ENCODE results near the gene RELN. TPM values are rescaled to one million over a fixed set of nuclear protein-coding genes. Genes with fewer than 3 reads are reported as not detected.

Gene RELN
- total RNA-seq, 1 experiment from 2014 or later: 0.20 TPM

DNA sequence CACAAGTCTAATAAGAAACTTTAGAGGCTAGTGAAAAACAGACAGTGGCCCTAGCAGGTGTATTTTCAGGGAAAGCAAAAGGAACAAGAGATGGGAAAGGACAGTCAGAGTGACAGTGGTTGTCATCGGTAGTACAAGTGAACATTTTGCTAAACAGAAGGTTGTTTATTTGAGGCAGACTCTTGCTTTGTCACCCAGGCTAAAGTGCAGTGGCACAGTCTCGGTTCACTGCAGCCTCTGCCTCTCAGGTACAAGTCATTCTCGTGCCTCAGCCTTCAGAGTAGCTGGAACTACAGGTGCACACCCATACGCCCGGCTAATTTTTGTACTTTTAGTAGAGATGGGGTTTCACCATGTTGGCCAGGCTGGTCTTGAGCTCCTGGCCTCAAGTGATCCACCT, 195.8 kb downstream of the RELN start (continued):
- TF ChIP-seq CREB1 (CRISPR knock-in tag; IDR thresholded peaks at IDR 0.05) (no peak), SP1 (CRISPR knock-in tag; conservative IDR thresholded peaks at IDR 0.05) (no peak)

DNA sequence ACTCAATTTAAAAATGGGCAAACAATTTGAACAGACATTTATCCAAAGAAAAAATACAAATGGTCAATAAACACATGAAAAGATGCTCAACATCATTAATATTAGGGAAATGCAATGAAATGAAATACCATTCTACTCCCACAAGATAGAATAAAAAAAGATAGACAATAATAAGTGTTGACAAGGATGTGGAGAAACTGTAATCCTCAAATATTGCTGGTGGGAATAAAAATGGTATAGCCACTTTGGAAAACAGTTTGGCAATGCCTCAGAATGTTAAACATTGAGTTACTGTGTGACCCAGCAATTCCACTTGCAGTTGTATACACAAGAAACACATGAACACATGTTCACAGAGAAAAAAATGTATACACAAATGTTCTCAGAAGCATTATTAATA, 197.6 kb downstream of the RELN start:
- H3K9me3 Mint-ChIP-seq: peaks cover 5% of the 10 kb centered on the region
- DNase-seq (ENCODE audit: low spot score) (no peak), ATAC-seq (no peak)
- peaks cover 8% of the 10 kb centered on the region for H3K4me1 Mint-ChIP-seq
- ChIA-PET CTCF (no interaction called here), POLR2A (no interaction called here)
- no peaks in the 10 kb centered on the region for H3K36me3 Mint-ChIP-seq
- H3K4me3 Mint-ChIP-seq: no peak overlapping the region
- H3K27me3 Mint-ChIP-seq (ENCODE audit: low read depth): peaks cover 23% of the 10 kb centered on the region
- H3K27ac Mint-ChIP-seq: no peak overlapping the region
- TF ChIP-seq, protein P1, sequence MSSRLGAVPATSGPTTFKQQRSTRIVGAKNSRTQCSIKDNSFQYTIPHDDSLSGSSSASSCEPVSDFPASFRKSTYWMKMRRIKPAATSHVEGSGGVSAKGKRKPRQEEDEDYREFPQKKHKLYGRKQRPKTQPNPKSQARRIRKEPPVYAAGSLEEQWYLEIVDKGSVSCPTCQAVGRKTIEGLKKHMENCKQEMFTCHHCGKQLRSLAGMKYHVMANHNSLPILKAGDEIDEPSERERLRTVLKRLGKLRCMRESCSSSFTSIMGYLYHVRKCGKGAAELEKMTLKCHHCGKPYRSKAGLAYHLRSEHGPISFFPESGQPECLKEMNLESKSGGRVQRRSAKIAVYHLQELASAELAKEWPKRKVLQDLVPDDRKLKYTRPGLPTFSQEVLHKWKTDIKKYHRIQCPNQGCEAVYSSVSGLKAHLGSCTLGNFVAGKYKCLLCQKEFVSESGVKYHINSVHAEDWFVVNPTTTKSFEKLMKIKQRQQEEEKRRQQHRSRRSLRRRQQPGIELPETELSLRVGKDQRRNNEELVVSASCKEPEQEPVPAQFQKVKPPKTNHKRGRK (CRISPR knock-in tag; IDR thresholded peaks at IDR 0.05; ENCODE audit: borderline replicate concordance): no peak
- TF ChIP-seq, protein P2, sequence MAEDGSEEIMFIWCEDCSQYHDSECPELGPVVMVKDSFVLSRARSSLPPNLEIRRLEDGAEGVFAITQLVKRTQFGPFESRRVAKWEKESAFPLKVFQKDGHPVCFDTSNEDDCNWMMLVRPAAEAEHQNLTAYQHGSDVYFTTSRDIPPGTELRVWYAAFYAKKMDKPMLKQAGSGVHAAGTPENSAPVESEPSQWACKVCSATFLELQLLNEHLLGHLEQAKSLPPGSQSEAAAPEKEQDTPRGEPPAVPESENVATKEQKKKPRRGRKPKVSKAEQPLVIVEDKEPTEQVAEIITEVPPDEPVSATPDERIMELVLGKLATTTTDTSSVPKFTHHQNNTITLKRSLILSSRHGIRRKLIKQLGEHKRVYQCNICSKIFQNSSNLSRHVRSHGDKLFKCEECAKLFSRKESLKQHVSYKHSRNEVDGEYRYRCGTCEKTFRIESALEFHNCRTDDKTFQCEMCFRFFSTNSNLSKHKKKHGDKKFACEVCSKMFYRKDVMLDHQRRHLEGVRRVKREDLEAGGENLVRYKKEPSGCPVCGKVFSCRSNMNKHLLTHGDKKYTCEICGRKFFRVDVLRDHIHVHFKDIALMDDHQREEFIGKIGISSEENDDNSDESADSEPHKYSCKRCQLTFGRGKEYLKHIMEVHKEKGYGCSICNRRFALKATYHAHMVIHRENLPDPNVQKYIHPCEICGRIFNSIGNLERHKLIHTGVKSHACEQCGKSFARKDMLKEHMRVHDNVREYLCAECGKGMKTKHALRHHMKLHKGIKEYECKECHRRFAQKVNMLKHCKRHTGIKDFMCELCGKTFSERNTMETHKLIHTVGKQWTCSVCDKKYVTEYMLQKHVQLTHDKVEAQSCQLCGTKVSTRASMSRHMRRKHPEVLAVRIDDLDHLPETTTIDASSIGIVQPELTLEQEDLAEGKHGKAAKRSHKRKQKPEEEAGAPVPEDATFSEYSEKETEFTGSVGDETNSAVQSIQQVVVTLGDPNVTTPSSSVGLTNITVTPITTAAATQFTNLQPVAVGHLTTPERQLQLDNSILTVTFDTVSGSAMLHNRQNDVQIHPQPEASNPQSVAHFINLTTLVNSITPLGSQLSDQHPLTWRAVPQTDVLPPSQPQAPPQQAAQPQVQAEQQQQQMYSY (CRISPR knock-in tag; IDR thresholded peaks at IDR 0.05): no peak
- no peak for TF ChIP-seq TCF7 (CRISPR knock-in tag; IDR thresholded peaks at IDR 0.05; ENCODE audit: low read depth)
- TF ChIP-seq ETV6 (CRISPR knock-in tag; IDR thresholded peaks at IDR 0.05): no peak
- TF ChIP-seq, protein P3, sequence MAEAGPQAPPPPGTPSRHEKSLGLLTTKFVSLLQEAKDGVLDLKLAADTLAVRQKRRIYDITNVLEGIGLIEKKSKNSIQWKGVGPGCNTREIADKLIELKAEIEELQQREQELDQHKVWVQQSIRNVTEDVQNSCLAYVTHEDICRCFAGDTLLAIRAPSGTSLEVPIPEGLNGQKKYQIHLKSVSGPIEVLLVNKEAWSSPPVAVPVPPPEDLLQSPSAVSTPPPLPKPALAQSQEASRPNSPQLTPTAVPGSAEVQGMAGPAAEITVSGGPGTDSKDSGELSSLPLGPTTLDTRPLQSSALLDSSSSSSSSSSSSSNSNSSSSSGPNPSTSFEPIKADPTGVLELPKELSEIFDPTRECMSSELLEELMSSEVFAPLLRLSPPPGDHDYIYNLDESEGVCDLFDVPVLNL (CRISPR knock-in tag; IDR thresholded peaks at IDR 0.05; ENCODE audit: borderline replicate concordance, low read depth): no peak
- TF ChIP-seq JUN (CRISPR knock-in tag; IDR thresholded peaks at IDR 0.05): no peak
- TF ChIP-seq NFE2L1 (CRISPR knock-in tag; IDR thresholded peaks at IDR 0.05): no peak
- TF ChIP-seq, protein P4, sequence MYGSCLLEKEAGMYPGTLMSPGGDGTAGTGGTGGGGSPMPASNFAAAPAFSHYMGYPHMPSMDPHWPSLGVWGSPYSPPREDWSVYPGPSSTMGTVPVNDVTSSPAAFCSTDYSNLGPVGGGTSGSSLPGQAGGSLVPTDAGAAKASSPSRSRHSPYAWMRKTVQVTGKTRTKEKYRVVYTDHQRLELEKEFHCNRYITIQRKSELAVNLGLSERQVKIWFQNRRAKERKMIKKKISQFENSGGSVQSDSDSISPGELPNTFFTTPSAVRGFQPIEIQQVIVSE (CRISPR knock-in tag; IDR thresholded peaks at IDR 0.05; ENCODE audit: borderline replicate concordance): no peak
- TF ChIP-seq, protein P5, sequence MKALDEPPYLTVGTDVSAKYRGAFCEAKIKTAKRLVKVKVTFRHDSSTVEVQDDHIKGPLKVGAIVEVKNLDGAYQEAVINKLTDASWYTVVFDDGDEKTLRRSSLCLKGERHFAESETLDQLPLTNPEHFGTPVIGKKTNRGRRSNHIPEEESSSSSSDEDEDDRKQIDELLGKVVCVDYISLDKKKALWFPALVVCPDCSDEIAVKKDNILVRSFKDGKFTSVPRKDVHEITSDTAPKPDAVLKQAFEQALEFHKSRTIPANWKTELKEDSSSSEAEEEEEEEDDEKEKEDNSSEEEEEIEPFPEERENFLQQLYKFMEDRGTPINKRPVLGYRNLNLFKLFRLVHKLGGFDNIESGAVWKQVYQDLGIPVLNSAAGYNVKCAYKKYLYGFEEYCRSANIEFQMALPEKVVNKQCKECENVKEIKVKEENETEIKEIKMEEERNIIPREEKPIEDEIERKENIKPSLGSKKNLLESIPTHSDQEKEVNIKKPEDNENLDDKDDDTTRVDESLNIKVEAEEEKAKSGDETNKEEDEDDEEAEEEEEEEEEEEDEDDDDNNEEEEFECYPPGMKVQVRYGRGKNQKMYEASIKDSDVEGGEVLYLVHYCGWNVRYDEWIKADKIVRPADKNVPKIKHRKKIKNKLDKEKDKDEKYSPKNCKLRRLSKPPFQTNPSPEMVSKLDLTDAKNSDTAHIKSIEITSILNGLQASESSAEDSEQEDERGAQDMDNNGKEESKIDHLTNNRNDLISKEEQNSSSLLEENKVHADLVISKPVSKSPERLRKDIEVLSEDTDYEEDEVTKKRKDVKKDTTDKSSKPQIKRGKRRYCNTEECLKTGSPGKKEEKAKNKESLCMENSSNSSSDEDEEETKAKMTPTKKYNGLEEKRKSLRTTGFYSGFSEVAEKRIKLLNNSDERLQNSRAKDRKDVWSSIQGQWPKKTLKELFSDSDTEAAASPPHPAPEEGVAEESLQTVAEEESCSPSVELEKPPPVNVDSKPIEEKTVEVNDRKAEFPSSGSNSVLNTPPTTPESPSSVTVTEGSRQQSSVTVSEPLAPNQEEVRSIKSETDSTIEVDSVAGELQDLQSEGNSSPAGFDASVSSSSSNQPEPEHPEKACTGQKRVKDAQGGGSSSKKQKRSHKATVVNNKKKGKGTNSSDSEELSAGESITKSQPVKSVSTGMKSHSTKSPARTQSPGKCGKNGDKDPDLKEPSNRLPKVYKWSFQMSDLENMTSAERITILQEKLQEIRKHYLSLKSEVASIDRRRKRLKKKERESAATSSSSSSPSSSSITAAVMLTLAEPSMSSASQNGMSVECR (CRISPR knock-in tag; IDR thresholded peaks at IDR 0.05; ENCODE audit: borderline replicate concordance): no peak
- no peak for TF ChIP-seq ZBTB21 (CRISPR knock-in tag; IDR thresholded peaks at IDR 0.05; ENCODE audit: borderline replicate concordance)
- no peak for TF ChIP-seq ZNF416 (CRISPR knock-in tag; IDR thresholded peaks at IDR 0.05)
- TF ChIP-seq MXD4 (CRISPR knock-in tag; IDR thresholded peaks at IDR 0.05; ENCODE audit: borderline replicate concordance): no peak
- TF ChIP-seq ZNF219 (CRISPR knock-in tag; IDR thresholded peaks at IDR 0.05; ENCODE audit: borderline replicate concordance): no peak
- TF ChIP-seq ZNF317 (CRISPR knock-in tag; IDR thresholded peaks at IDR 0.05; ENCODE audit: borderline replicate concordance, low read depth): no peak
- TF ChIP-seq, protein P6, sequence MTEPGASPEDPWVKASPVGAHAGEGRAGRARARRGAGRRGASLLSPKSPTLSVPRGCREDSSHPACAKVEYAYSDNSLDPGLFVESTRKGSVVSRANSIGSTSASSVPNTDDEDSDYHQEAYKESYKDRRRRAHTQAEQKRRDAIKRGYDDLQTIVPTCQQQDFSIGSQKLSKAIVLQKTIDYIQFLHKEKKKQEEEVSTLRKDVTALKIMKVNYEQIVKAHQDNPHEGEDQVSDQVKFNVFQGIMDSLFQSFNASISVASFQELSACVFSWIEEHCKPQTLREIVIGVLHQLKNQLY (CRISPR knock-in tag; IDR thresholded peaks at IDR 0.05): no peak
- no peak for TF ChIP-seq OVOL2 (CRISPR knock-in tag; IDR thresholded peaks at IDR 0.05; ENCODE audit: borderline replicate concordance)
- TF ChIP-seq, protein P7, sequence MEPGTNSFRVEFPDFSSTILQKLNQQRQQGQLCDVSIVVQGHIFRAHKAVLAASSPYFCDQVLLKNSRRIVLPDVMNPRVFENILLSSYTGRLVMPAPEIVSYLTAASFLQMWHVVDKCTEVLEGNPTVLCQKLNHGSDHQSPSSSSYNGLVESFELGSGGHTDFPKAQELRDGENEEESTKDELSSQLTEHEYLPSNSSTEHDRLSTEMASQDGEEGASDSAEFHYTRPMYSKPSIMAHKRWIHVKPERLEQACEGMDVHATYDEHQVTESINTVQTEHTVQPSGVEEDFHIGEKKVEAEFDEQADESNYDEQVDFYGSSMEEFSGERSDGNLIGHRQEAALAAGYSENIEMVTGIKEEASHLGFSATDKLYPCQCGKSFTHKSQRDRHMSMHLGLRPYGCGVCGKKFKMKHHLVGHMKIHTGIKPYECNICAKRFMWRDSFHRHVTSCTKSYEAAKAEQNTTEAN (CRISPR knock-in tag; IDR thresholded peaks at IDR 0.05): no peak
- TF ChIP-seq CREB1 (CRISPR knock-in tag; IDR thresholded peaks at IDR 0.05): no peak
- TF ChIP-seq, protein P8, sequence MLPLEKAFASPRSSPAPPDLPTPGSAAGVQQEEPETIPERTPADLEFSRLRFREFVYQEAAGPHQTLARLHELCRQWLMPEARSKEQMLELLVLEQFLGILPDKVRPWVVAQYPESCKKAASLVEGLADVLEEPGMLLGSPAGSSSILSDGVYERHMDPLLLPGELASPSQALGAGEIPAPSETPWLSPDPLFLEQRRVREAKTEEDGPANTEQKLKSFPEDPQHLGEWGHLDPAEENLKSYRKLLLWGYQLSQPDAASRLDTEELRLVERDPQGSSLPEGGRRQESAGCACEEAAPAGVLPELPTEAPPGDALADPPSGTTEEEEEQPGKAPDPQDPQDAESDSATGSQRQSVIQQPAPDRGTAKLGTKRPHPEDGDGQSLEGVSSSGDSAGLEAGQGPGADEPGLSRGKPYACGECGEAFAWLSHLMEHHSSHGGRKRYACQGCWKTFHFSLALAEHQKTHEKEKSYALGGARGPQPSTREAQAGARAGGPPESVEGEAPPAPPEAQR (CRISPR knock-in tag; IDR thresholded peaks at IDR 0.05): no peak
